Erythroblast (primary cell): ENCODE data around the gene DOCK2.

Experiments used
- GATA1 ChIP-seq: IDR thresholded peaks from 2 replicates; pipeline ENCODE4 v1.6.1; 2011; ENCODE audit warnings: low read depth, mild to moderate bottlenecking, control low read depth, low read length, moderate library complexity
- POLR2A ChIP-seq: IDR thresholded peaks from 2 replicates; pipeline ENCODE4 v1.6.1; 2011; ENCODE audit warnings: mild to moderate bottlenecking, low read length

- TF ChIP-seq POLR2A, result no peak
- TF ChIP-seq GATA1, result no peak
These were observed 494 bp upstream of the DOCK2 start for GRCh38 chr5:169636477-169637084.
